GM20000 (cell line): ENCODE data around the gene CES2.
"Not testable (repeated sequence)": the region's sequence is repeated elsewhere in the genome, so short reads cannot be mapped to it uniquely, and the experiment has no call there.

Experiments
- DNase-seq: peaks from one replicate; pipeline ENCODE4 v3.0.0; 2012; ENCODE audit warnings: low spot score
- CTCF ChIP-seq: IDR thresholded peaks from 2 replicates; pipeline ENCODE4 v1.5.1; 2012; ENCODE audit warnings: mild to moderate bottlenecking, control low read depth; ENCODE audit errors: extremely low read depth, missing control alignments

The CES2 gene

GRCh38 chr16:66940236-66940635 is 4.9 kb downstream of the CES2 start:
- TF ChIP-seq CTCF, result no peak
- no peak for DNase-seq

GRCh38 chr16:66942981-66943380 is 7.7 kb downstream of the CES2 start:
- no peak for DNase-seq
- TF ChIP-seq CTCF, result no peak

- no peak for TF ChIP-seq CTCF
- no peak for DNase-seq
Measured at GRCh38 chr16:66943426-66944053, 8.2 kb downstream of the CES2 start.

GRCh38 chr16:66944054-66944441 is 8.7 kb downstream of the CES2 start:
- TF ChIP-seq CTCF, result no peak
- DNase-seq, result no peak

GRCh38 chr16:66944971-66945370 is 9.7 kb downstream of the CES2 start:
- DNase-seq, result not testable (repeated sequence)

- no peak for TF ChIP-seq CTCF
- no peak for DNase-seq
Measured at GRCh38 chr16:66945939-66946338, 10.6 kb downstream of the CES2 start.

GRCh38 chr16:66946541-66946940 is 11.2 kb downstream of the CES2 start:
- DNase-seq, result no peak
- TF ChIP-seq CTCF, result no peak

GRCh38 chr16:66946974-66947301 is 11.6 kb downstream of the CES2 start:
- DNase-seq, result no peak
- TF ChIP-seq CTCF, result no peak
